GM19043 (cell line): ENCODE data around the gene EVA1C.
"Not testable (repeated sequence)": the region's sequence is repeated elsewhere in the genome, so short reads cannot be mapped to it uniquely, and the experiment has no call there.

Source experiments
- ATAC-seq: cut with Tn5 transposase; IDR thresholded peaks from one replicate; pipeline ENCODE4 v1.9.1; 2021; ENCODE audit warnings: low read depth; ENCODE audit not compliant: unreplicated experiment

The EVA1C gene

GRCh38 chr21:32412162-32413014 is at the start of gene EVA1C:
Gene EVA1C, plus strand, starts transcription at chr21:32412706. Its CDS starts 148 bp downstream, at chr21:32412854.
- no peak for ATAC-seq

GRCh38 chr21:32364387-32364786 is 48.1 kb upstream of the EVA1C start:
- ATAC-seq: no peak

- no peak for ATAC-seq
These were observed 47.7 kb upstream of the EVA1C start for GRCh38 chr21:32364796-32365195.

GRCh38 chr21:32366191-32366590 is 46.3 kb upstream of the EVA1C start:
- no peak for ATAC-seq

- no peak for ATAC-seq
These were observed 45.3 kb upstream of the EVA1C start for GRCh38 chr21:32367158-32367557.

- ATAC-seq: no peak
These were observed 44.1 kb upstream of the EVA1C start for GRCh38 chr21:32368386-32368785.

GRCh38 chr21:32368961-32369360 is 43.5 kb upstream of the EVA1C start:
- not testable (repeated sequence) for ATAC-seq

- ATAC-seq: no peak
These were observed 41.3 kb upstream of the EVA1C start for GRCh38 chr21:32370998-32371766.

- ATAC-seq: no peak
These were observed 40.6 kb upstream of the EVA1C start for GRCh38 chr21:32371913-32372314.

GRCh38 chr21:32372755-32373154 is 39.8 kb upstream of the EVA1C start:
- ATAC-seq: no peak

- no peak for ATAC-seq
These were observed 35.0 kb upstream of the EVA1C start for GRCh38 chr21:32377506-32377905.

- ATAC-seq: no peak
These were observed 34.5 kb upstream of the EVA1C start for GRCh38 chr21:32377991-32378390.

GRCh38 chr21:32378956-32379355 is 33.5 kb upstream of the EVA1C start:
- no peak for ATAC-seq

GRCh38 chr21:32380940-32381339 is 31.6 kb upstream of the EVA1C start:
- no peak for ATAC-seq

- no peak for ATAC-seq
These were observed 30.9 kb upstream of the EVA1C start for GRCh38 chr21:32381571-32381970.

GRCh38 chr21:32382108-32382644 is 30.3 kb upstream of the EVA1C start:
- ATAC-seq: no peak

- no peak for ATAC-seq
These were observed 28.7 kb upstream of the EVA1C start for GRCh38 chr21:32383812-32384211.

GRCh38 chr21:32386195-32386870 is 26.2 kb upstream of the EVA1C start:
- ATAC-seq: no peak

- no peak for ATAC-seq
These were observed 25.4 kb upstream of the EVA1C start for GRCh38 chr21:32387151-32387550.

GRCh38 chr21:32388306-32388705 is 24.2 kb upstream of the EVA1C start:
- ATAC-seq: no peak
